ENCODE measurements around the gene DCC. TPM values are rescaled to one million over a fixed set of nuclear protein-coding genes. Genes with fewer than 3 reads are reported as not detected.

Gene DCC
- total RNA-seq, 4 donors from 2014 or later: 0.94 TPM; not detected in 3

GRCh38 chr18:52313213-52313612, 26.8 kb upstream of the DCC start:
- 46 to 55% methylated on average over 2 of the region's 2 CpGs for WGBS, 2 donors
- no peak overlapping the region for H3K27ac ChIP-seq
- intact Hi-C loops (cut with DNase I): no loop called here
- TF ChIP-seq CTCF (IDR thresholded peaks at IDR 0.05) (no peak), POLR2A (IDR thresholded peaks at IDR 0.05) (no peak)
- no peak for DNase-seq
- H3K4me1 ChIP-seq: no peaks in the 10 kb centered on the region
- no peaks in the 10 kb centered on the region for H3K36me3 ChIP-seq
- no peaks in the 10 kb centered on the region for H3K27me3 ChIP-seq
- H3K4me3 ChIP-seq (replicated peaks in 1 of 3): no peak overlapping the region
- no peaks in the 10 kb centered on the region for H3K9me3 ChIP-seq

- no peak overlapping the region for H3K4me3 ChIP-seq (replicated peaks in 1 of 3)
- no peaks in the 10 kb centered on the region for H3K4me1 ChIP-seq
- no peaks in the 10 kb centered on the region for H3K9me3 ChIP-seq
- H3K27me3 ChIP-seq: no peaks in the 10 kb centered on the region
- intact Hi-C loops (cut with DNase I): no loop called here
- DNase-seq: no peak
- 52 to 68% methylated on average over 6 of the region's 6 CpGs for WGBS, 2 donors
- no peaks in the 10 kb centered on the region for H3K36me3 ChIP-seq
- H3K27ac ChIP-seq: no peak overlapping the region
- no peak for TF ChIP-seq CTCF (IDR thresholded peaks at IDR 0.05)
- TF ChIP-seq POLR2A (IDR thresholded peaks at IDR 0.05): no peak
Observed at GRCh38 chr18:52319424-52319983, 20.5 kb upstream of the DCC start.

GRCh38 chr18:52322307-52322706, 17.7 kb upstream of the DCC start:
- TF ChIP-seq POLR2A (IDR thresholded peaks at IDR 0.05): no peak
- TF ChIP-seq CTCF (IDR thresholded peaks at IDR 0.05): no peak
- no peaks in the 10 kb centered on the region for H3K4me1 ChIP-seq
- no peaks in the 10 kb centered on the region for H3K27me3 ChIP-seq
- no peaks in the 10 kb centered on the region for H3K36me3 ChIP-seq
- no peak for DNase-seq
- H3K4me3 ChIP-seq (replicated peaks in 1 of 3): no peak overlapping the region
- intact Hi-C loops (cut with DNase I): no loop called here
- no peak overlapping the region for H3K27ac ChIP-seq
- no peaks in the 10 kb centered on the region for H3K9me3 ChIP-seq

GRCh38 chr18:52323802-52324201, 16.2 kb upstream of the DCC start:
- DNase-seq: no peak
- 28 to 35% methylated on average over 2 of the region's 2 CpGs for WGBS, 2 donors
- Histone ChIP-seq H3K36me3 (no peaks in the 10 kb centered on the region), H3K27me3 (no peaks in the 10 kb centered on the region), H3K4me3 (replicated peaks in 1 of 3) (no peak overlapping the region), H3K27ac (no peak overlapping the region), H3K9me3 (no peaks in the 10 kb centered on the region), H3K4me1 (no peaks in the 10 kb centered on the region)
- intact Hi-C loops (cut with DNase I): no loop called here
- TF ChIP-seq CTCF (IDR thresholded peaks at IDR 0.05) (no peak), POLR2A (IDR thresholded peaks at IDR 0.05) (no peak)

- H3K4me3 ChIP-seq (replicated peaks in 1 of 3): no peak overlapping the region
- no peaks in the 10 kb centered on the region for H3K27me3 ChIP-seq
- no peaks in the 10 kb centered on the region for H3K9me3 ChIP-seq
- intact Hi-C loops (cut with DNase I): no loop called here
- no peak overlapping the region for H3K27ac ChIP-seq
- no peaks in the 10 kb centered on the region for H3K4me1 ChIP-seq
- H3K36me3 ChIP-seq: no peaks in the 10 kb centered on the region
- WGBS, 2 donors: 62 to 69% methylated on average over 1 of the region's 1 CpG
- TF ChIP-seq CTCF (IDR thresholded peaks at IDR 0.05): no peak
- no peak for TF ChIP-seq POLR2A (IDR thresholded peaks at IDR 0.05)
- no peak for DNase-seq
Observed at GRCh38 chr18:52325997-52326396, 14.0 kb upstream of the DCC start.

All from thyroid gland (tissue), 4 donors.